Upper lobe of right lung (tissue), 1 donor: ENCODE data around the gene CLPTM1. TPM values are rescaled to one million over a fixed set of nuclear protein-coding genes. Genes with fewer than 3 reads are reported as not detected.
"Not testable (repeated sequence)": the region's sequence is repeated elsewhere in the genome, so short reads cannot be mapped to it uniquely, and the experiment has no call there.

ENCODE experiments used
- ATAC-seq: fragments of 200-7000 bp; cut with Tn5 transposase; one replicate; pipeline ENCODE4 v1.9.1; 2020; ENCODE audit warnings: mild to moderate bottlenecking, moderate library complexity
- DNase-seq: peaks from one replicate; pipeline ENCODE4 v3.0.0-alpha.2; 2020
- H3K27ac ChIP-seq: fragments of 200-600 bp; one replicate; pipeline ENCODE4 v1.8.0; 2022
- H3K27me3 ChIP-seq: fragments of 200-600 bp; one replicate; pipeline ENCODE4 v1.8.0; 2022; ENCODE audit warnings: mild to moderate bottlenecking
- H3K36me3 ChIP-seq: fragments of 200-600 bp; one replicate; pipeline ENCODE4 v1.8.0; 2022
- H3K4me1 ChIP-seq: fragments of 200-600 bp; one replicate; pipeline ENCODE4 v1.8.0; 2022
- H3K4me3 ChIP-seq: fragments of 200-600 bp; one replicate; pipeline ENCODE4 v1.8.0; 2022; ENCODE audit warnings: mild to moderate bottlenecking
- H3K9me3 ChIP-seq: fragments of 200-600 bp; one replicate; pipeline ENCODE4 v1.8.0; 2022
- intact Hi-C: fragments of 100-400 bp; cut with DNase I; formaldehyde crosslinking; loops from one replicate; pipeline ENCODE4 v1.11.0; 2022
- total RNA-seq: library from RNA; stranded (reverse); fragmentation: NEBNext Ultra II Directional; extraction: Animal tissue kit (Norgen Biotek cat#: 25700); gene quantifications from one replicate; pipeline ENCODE4 v1.2.1, GENCODE V29; 2021
- TF ChIP-seq, protein P1 (sequence below): fragments of 200-600 bp; IDR thresholded peaks from one replicate; pipeline ENCODE4 v1.8.0; 2022; ENCODE audit warnings: antibody characterized with exemption
- donor health status: DM: no; HTN: yes; CAD: no; lungs with severe emphysema.

The CLPTM1 gene
- total RNA-seq, 1 donor from 2014 or later = 103 TPM

DNA sequence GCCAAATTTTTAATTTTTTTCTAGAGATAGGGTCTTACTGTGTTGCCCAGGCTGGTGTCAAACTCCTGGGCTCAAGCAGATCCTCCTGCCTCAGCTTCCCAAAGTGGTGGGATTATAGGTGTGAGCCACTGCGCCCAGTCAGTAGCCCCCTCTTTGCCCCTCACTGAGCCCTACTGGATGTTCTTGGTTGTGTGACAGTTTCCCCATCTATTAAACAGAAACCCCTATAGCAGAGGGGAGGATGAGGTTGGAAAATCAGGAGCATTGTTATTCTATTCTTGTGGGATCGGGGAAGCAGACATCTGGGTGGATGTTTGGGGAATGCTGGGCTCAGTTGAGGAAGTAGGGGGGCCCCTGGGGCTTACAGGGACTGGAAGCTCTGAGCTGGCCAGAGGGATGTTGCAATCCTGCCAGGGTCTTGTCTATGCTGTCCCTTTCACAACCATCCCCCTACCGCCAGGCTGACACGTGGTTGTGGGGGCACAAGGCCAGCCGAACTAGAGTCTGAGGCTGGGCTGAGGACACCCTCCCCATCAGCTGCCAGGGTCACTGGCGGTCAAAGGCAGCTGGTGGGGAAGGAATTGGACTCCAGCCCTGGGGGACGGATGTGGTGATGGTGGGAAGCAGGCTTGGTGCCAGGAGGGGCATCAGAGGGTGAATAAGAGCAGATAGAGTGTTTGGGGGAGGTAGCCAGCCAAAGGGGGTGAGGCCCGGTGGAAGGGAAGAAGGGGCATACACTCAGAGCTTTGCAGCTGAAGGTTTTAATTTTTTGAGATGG is 29.9 kb upstream of the CLPTM1 start:
- peaks cover 24% of the 10 kb centered on the region for H3K4me1 ChIP-seq
- H3K27me3 ChIP-seq = no peaks in the 10 kb centered on the region
- H3K4me3 ChIP-seq = no peak overlapping the region
- intact Hi-C loops = no loop called here
- no peaks in the 10 kb centered on the region for H3K36me3 ChIP-seq
- peak; percentile 82 for ATAC-seq
- peak; percentile 88 for DNase-seq
- H3K9me3 ChIP-seq = no peaks in the 10 kb centered on the region
- H3K27ac ChIP-seq = peak overlapping the region; percentile 40
- TF ChIP-seq, protein P1, sequence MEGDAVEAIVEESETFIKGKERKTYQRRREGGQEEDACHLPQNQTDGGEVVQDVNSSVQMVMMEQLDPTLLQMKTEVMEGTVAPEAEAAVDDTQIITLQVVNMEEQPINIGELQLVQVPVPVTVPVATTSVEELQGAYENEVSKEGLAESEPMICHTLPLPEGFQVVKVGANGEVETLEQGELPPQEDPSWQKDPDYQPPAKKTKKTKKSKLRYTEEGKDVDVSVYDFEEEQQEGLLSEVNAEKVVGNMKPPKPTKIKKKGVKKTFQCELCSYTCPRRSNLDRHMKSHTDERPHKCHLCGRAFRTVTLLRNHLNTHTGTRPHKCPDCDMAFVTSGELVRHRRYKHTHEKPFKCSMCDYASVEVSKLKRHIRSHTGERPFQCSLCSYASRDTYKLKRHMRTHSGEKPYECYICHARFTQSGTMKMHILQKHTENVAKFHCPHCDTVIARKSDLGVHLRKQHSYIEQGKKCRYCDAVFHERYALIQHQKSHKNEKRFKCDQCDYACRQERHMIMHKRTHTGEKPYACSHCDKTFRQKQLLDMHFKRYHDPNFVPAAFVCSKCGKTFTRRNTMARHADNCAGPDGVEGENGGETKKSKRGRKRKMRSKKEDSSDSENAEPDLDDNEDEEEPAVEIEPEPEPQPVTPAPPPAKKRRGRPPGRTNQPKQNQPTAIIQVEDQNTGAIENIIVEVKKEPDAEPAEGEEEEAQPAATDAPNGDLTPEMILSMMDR = no peak

DNA sequence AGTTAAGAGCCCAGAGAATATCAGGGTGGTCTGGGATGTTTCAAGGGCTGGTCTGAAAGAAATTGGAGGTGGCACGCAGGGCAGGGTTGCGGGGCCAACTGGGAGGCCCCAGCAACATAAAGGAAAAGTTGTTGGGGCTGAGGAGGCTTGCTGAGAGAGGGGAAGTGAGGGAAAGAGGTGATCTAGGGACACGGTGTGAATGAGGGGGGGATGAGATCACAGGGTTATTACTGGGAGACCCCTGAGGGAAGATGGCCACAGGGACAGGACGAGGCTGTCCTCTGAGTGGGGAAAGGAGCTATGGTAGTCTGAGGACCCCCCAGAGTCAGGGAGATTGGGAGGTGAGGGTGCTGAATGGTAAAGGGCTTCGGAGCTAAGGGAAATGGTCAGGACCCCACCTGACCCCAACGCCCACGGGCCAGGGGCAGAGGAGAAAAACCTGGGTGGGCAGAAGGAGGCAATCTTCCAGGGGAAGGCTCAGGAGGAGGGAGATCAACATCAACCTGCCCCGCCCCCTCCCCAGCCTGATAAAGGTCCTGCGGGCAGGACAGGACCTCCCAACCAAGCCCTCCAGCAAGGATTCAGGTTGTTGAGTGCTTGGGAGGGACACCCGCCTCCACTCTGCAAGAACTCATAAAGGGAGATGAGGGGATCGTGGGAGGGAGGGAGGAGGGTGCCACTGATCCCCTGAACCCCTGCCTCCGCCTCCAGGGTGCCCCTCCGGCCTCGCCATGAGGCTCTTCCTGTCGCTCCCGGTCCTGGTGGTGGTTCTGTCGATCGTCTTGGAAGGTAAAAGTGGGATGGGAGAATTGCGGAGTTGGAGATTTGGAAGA is 28.7 kb upstream of the CLPTM1 start:
- peak overlapping the region; percentile 14 for H3K27ac ChIP-seq
- H3K36me3 ChIP-seq, H3K27me3 ChIP-seq, H3K4me3 ChIP-seq, intact Hi-C loops, H3K9me3 ChIP-seq, DNase-seq: not testable (repeated sequence)
- peak; percentile 5 for ATAC-seq
- H3K4me1 ChIP-seq = peaks cover 24% of the 10 kb centered on the region

DNA sequence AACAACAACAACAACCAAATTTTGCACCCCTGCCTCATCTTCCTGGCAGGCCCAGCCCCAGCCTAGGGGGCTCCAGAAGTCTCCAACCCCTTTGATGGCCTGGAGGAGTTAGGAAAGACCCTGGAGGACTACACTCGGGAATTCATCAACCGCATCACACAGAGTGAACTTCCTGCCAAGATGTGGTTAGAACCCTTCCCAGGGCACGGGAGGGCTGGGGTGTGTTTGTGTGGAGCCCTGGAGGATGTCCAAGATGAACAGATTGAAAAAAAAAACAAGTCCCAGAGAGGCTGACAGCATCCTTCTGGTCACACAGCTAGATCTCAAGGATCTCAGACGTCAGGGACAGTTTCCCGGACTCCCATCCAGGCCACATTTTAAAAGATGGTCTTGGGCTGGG is 27.4 kb upstream of the CLPTM1 start:
- no peaks in the 10 kb centered on the region for H3K27me3 ChIP-seq
- peak overlapping the region; percentile 44 for H3K27ac ChIP-seq
- DNase-seq (no peak), ATAC-seq (no peak)
- H3K4me1 ChIP-seq = peaks cover 24% of the 10 kb centered on the region
- TF ChIP-seq, protein P1 = no peak
- no peak overlapping the region for H3K4me3 ChIP-seq
- H3K9me3 ChIP-seq = no peaks in the 10 kb centered on the region
- no peaks in the 10 kb centered on the region for H3K36me3 ChIP-seq
- intact Hi-C loops = no loop called here

DNA sequence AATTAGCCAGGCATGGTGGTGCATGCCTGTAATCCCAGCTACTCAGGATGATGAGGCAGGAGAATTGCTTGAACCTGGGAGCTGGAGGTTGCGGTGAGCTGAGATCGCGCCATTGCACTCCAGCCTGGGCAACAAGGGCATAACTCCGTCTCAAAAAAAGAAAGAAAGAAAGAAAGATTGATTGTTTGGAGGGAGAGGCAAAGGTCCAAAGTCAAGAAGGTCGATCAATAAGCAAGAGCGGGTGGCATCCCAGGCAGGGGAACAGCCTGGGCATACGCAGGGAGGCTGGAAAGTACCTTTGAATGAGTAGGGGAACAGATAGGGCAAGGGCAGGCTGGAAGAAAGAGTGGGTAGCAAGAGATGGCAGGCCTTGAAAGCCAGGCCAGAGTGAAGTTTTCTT is 25.1 kb upstream of the CLPTM1 start:
- TF ChIP-seq, protein P1 = no peak
- intact Hi-C loops = no loop called here
- Histone ChIP-seq H3K4me3 (no peak overlapping the region), H3K27me3 (no peaks in the 10 kb centered on the region), H3K27ac (no peak overlapping the region), H3K9me3 (no peaks in the 10 kb centered on the region), H3K4me1 (peaks cover 20% of the 10 kb centered on the region), H3K36me3 (no peaks in the 10 kb centered on the region)
- ATAC-seq = no peak
- no peak for DNase-seq

DNA sequence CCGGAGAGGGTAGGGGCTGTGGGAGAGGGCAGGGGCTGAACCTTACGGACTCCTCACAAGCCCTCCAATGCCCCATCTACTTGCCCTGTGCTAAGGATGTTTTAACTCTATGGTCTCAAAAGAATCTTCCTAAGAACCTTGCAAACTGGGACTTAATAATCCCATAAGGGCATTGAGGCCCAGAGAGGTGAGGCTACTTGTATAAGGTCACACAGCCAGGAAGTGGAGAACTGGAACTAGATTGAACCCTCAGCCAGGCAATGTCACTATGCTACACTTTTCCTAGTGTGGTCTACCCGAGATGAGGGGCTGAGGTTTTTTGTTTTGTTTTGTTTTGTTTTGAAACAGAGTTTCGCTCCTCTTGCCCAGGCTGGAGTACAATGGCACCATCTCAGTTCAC is 23.6 kb upstream of the CLPTM1 start:
- no peak for ATAC-seq
- H3K9me3 ChIP-seq = no peaks in the 10 kb centered on the region
- no peak overlapping the region for H3K27ac ChIP-seq
- no peak for DNase-seq
- intact Hi-C loops = no loop called here
- TF ChIP-seq, protein P1 = no peak
- peaks cover 11% of the 10 kb centered on the region for H3K4me1 ChIP-seq
- no peaks in the 10 kb centered on the region for H3K27me3 ChIP-seq
- no peaks in the 10 kb centered on the region for H3K36me3 ChIP-seq
- H3K4me3 ChIP-seq = no peak overlapping the region

DNA sequence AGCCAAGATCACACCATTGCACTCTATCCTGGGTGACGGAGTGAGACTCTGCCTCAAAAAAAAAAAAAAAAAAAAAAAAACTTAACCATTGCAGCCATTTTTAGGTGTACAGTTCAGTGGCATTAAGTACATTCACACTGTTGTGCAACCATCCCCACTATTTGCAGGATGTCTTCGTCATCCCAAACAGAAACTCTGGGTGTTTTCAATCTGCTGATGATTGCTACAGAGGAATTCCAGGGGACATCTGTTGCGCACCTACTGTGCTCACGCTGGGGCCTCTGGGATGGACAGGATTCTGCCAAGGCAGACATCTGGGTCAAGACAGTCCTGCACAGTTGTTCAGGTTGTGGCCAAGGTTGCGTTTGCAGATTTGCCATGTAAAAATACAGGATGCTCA is 15.5 kb upstream of the CLPTM1 start:
- TF ChIP-seq, protein P1 = no peak
- H3K27me3 ChIP-seq = no peaks in the 10 kb centered on the region
- H3K9me3 ChIP-seq = no peaks in the 10 kb centered on the region
- intact Hi-C loops = no loop called here
- H3K4me3 ChIP-seq = no peak overlapping the region
- DNase-seq (no peak), ATAC-seq (no peak)
- H3K27ac ChIP-seq = no peak overlapping the region
- H3K4me1 ChIP-seq = no peaks in the 10 kb centered on the region
- no peaks in the 10 kb centered on the region for H3K36me3 ChIP-seq
